Kasumi-1 (cell line): ENCODE data around the gene DES.
"Not testable (repeated sequence)": the region's sequence is repeated elsewhere in the genome, so short reads cannot be mapped to it uniquely, and the experiment has no call there.

Experiments used
- DNase-seq, 2 experiments: peaks; one replicate each; lab custom pipeline; 2025; lab: John Stamatoyannopoulos, UW

Gene DES

DNA sequence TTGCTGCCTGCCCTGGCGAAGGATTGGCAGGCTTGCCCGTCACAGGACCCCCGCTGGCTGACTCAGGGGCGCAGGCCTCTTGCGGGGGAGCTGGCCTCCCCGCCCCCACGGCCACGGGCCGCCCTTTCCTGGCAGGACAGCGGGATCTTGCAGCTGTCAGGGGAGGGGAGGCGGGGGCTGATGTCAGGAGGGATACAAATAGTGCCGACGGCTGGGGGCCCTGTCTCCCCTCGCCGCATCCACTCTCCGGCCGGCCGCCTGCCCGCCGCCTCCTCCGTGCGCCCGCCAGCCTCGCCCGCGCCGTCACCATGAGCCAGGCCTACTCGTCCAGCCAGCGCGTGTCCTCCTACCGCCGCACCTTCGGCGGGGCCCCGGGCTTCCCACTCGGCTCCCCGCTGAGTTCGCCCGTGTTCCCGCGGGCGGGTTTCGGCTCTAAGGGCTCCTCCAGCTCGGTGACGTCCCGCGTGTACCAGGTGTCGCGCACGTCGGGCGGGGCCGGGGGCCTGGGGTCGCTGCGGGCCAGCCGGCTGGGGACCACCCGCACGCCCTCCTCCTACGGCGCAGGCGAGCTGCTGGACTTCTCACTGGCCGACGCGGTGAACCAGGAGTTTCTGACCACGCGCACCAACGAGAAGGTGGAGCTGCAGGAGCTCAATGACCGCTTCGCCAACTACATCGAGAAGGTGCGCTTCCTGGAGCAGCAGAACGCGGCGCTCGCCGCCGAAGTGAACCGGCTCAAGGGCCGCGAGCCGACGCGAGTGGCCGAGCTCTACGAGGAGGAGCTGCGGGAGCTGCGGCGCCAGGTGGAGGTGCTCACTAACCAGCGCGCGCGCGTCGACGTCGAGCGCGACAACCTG is at the start of gene DES:
TSS of gene DES (plus strand) at position 223 of the 857 bp plus-strand sequence. CDS start at position 309, 86 bp downstream.
- DNase-seq = no peak

DNA sequence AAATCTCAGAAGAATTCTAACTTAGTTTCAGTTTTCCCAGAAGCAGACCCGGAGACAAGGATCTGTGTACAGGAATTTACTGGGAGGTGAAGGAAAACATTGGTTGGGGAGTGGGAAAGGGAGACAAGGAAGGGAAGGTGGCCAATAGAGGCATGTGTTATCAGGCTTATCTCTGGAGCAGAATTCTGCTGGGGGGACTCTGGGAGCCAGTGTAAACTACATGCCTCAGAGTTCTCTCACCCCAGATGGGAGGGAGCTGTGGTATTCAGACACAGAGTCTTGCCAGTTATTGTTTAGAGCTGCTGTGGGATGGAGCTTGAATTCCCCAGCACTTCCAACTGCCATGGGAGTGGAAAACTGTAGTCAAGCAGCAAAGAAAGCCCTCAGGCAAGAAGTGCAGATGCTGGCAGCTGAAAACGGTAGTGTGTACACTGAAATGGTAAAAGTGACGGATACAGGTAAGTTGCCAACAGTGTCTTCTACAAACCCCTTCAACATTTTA is 49.4 kb upstream of the DES start:
- no peak for DNase-seq

DNA sequence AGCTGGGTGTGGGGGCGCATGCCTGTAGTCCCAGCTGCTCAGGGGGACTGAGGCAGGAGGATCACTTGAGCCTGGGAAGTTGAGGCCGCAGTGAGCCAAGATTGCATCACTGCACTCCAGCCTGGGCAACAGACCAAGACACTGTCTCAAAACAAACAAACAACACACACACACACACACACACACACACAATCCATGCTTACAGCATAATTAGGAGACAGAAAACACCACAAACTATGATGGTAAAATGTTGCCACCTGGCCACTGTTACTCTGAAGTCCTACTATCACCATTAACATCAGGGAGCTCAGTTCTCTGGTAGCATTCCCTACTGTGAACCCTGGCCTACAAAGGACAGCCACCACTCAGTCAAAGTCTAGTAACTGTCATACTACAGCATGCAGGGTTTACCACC is 48.7 kb upstream of the DES start:
- DNase-seq = no peak

DNA sequence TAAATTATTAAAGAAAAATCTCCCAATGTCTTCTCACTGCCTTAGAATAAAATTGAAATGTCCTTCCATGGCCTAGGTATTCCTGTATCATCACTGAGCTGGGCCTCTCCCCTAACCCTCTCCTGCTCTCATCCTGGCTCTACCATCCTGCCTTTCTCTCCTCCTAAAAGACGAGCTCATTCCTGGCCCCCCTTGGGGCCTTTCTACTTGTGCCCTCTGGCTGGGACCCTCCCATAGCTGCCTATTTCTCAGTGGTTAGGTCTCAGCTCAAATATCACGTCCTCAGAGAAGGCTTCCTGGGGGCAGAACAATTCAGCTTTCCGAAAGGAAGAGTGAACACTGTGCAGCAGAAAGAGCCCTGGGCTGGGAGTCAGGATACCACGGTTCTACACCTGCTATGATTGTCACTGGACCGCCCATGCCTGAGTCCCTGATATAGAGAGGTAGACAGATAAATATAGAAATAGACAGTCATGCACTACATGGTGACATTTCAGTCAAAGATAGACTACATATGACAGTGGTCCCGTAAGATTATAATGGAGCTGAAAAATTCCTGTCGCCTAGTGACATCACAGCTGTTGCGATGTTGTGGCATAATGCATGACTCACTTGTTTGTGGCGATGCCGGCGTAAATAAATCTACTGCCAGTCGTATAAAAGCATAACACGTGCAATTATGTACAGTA is 39.9 kb upstream of the DES start:
- no peak for DNase-seq

DNA sequence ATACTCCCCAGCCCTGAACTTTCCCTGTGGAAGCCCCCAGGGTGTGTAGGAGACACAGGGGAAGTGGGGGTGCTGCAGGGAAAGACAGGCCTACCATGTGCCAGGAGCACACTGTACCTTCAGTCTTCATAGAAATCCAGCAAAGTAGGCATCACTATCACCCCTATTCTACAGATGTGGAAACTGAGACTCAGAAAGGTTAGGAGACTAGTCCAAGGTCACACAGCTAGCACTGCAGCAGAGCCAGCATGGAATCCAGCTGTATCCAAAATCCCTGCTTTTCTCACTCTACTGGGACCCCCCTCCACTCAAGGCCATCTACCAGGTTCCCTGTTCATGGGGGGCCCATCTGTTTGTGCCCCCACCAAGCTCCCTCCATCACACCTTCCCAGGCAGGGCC is 37.3 kb upstream of the DES start:
- no peak for DNase-seq

DNA sequence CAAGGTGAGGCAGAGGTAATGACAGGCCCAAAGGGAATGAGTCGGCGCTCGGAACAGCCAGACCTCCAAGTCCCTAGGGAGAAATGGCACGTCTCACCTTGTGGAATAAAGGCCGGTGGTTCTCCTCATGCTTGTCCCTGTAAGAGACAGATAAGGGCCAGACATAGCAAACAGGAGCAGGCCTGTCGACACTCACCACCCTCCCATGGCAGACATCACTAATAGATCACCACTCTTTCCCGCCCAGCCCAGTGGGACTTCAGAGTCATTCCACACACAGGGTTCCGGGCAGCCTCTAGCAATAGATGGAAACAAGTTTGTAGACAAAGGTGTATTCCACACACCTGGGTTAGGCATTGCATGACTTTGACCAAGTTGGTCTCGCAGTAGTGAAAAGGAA is 36.7 kb upstream of the DES start:
- no peak for DNase-seq

DNA sequence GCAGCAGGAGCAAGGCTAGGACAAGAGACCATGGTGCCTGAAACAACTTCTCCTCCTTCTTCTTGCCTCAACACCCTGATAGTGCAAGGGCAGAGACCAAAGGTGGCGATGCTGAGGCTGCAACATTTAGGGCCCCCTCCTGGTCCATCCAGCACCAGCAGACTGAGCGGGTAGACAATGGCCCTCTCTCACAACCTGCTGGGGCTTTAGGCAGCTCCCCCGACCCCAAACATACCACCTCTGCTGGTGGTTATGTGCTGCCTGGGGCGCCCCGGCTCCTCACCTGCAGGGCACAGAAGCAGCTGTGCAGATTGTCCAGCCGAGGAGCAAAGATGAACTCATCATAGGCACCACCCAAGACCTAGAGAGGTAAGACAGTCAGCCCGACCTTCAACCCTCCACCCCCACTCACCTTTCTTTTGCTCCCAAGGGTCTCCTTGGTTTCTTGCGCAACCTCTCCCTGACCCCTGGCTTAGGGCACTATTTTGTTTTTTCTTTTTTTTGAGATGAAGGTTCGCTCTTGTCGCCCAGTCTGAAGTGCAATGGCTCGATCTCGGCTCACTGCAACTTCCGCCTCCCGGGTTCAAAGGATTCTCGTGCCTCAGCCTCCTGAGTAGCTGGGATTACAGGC is 34.0 kb upstream of the DES start:
- DNase-seq = no peak

DNA sequence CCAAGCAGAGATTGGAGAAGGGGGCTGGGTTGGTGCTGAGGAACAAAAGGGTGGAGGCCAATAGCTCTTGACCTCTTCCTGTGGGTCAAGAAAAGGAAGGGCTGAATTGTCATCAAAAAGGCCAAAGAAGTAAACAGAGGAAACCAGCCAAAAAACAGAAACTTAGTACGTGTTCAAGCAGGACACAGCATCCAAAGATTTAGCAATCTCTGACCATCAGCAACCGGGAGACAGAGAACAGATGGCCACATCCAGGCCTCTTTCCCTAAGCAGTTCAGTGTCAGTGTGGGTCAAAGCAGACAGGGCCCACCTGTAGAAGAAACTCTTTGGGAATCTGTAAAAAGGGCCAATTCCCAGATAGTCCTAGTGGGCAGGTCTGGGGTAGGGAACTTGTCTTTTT is 33.3 kb upstream of the DES start:
- DNase-seq = no peak

DNA sequence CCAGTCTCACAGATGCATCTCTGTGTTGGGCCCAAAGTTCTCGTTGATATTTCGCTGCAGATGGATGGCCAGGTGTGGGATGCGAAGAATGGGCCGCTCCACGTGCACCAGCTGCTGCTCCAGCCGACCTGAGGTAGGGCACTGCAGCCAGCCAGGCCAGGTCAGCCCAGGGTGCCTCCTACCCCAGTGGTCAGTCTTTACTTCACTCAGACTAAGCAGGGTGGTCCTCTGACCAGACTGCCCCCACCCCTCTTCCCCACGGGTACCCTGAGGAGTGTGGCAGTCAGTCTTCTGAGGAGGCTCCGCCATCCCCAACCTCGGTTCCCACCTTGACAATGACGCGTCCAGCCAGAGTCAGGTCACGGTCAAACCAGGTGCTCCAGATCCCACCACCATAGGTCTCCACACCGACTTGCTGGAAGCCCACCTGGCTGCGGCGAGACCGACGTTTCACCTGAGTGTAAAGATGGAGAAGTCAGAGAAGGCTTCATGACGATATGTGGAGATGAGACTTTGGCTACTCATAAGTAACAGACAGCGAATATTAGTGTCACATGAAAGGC is 32.1 kb upstream of the DES start:
- no peak for DNase-seq

DNA sequence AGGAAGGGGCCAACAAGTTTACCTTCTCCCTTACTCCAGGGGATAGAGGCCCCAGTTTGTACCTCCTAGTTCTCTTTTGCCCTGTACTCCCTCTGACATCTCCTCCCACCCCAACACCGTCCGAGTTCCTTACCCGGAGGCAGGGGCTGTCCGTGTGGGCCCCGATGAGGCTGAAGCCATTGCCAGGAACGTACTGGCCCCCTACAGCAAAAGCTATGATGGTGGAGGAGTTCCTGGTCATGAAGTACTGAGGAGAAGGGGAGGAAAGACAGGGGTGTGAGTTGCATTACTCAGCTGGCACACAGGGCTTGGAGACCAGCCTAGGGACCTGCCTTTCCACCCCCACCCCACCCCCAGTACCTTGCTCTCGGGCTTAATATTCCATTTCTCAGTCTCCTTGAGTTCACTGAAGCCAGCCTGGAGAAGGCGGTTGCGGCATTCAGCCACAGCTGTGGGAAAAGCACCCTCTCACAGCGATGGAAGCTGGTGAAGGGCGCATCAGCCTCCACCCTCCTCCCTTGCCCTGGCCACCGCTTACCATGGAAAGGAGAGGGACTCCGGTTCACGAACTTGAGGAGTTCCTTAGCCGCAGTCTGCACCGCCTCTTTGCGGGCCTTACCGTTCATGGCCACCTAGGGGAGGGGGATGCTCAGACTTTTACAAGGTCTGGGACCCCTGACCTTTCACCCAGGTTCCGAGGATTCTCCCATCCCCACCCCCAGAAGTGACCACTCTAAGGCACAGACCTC is 31.5 kb upstream of the DES start:
- DNase-seq = no peak

DNA sequence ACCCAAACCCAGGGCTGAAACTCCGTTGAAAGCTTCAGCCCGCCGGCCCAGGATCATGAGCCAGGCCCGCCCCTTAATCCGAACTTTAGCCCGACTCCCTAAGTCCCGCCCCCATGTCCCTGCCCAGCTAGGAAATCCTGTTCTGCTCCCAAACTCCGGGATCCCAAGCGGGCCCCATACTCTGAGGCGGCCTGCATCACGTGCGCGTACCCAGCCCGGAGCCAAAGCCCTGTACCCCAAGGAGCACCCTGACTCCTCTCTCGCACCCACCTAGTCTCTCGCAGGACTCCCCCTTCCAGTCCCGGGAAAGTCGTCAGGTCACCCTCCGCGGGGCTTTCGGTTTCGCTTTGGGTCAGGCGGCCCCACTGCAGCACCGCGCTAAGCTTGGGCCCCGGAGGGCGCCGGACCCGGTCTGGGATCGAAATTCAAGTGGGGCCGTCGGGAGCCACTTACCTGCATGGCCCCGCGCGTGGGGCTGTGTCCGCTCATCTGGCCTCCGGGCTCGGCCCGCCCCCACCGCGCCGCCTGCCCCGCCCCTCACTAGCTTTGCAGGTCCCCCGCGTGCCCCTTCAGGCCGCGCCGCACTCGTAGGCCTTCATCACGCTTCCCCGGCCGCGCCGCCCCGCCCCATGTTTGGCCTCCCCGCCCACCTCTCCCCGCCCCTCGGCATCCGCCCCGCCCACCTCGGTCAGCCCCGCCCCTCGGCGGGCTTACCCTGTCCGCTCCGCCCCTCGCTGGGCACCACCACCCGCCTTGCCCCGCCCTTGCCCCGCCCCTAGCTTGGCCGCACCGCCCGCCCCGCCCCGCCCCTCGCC is 30.7 kb upstream of the DES start, which contains the start of gene DNPEP:
TSS of gene DNPEP (minus strand) at position 607 of the 815 bp plus-strand sequence. CDS start at position 489, 118 bp downstream.
- peak; percentile 53 to 67 for DNase-seq

DNA sequence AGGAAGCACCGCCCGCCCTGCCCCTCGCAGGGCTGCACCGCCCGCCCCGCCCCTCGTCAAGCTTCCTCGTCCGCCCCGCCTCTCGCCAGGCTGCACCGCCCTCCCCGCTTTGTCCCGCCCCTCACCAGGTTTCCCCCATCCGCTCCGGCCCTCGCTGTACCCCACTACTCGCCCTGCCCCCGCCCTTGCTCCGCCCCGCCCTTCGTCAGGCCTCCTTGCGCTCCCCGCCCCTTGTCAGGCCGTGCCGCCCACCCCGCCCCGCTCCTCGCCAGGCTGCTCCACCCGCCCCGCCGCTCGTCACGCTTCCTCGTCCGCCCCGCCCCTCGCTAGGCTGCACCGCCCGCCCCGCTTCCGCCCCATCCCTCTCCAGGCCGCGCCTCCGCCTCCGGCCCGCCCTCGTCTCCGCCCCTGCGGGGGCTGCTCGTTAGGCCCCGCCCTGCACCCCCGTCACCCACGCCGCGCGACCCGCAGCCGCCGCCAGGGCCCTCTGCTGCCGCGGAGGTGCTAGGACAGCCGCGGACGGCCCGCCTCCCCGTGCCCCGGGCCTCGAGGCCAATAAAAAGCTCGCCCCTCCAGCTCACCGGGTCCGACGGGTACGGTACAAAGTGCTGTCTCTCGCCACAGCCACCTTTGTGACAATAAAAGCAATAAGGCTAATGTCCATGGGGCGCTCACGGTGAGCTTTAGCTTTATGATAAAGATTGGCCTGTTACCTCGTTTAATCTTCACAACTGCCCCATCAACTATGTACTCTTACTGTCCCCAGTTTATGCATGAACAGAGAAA is 29.9 kb upstream of the DES start:
- peak; percentile 69 to 72 for DNase-seq

DNA sequence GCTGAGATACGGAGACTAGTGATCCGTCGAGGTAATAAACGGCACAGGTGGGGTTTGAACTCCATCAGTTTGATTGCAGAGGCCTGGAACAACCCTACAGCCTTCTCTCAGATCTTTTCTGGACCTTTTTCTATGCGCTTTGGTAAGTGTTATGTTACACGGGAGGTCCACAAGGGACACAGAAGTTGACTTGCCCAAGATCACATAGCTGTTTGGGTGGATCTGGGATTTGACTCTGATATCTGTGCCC is 29.3 kb upstream of the DES start:
- DNase-seq = no peak

DNA sequence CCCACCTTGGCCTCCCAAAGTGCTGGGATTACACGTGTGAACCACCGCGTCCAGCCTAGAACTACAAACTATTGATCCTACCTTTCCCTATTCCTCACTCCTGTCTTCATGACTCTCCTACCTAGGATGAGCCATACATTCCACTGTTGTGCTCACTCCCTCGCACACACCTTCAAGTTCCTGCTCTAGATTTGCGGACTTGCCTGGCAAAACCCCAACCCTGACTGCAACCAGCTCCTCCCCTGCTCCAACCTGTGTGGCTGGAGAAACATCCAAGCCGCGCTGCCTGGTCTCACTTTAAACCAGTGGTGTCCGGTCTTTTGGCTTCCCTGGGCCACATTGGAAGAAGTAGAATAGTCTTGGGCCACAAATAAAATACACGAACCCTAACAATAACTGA is 25.4 kb upstream of the DES start:
- DNase-seq = no peak

DNA sequence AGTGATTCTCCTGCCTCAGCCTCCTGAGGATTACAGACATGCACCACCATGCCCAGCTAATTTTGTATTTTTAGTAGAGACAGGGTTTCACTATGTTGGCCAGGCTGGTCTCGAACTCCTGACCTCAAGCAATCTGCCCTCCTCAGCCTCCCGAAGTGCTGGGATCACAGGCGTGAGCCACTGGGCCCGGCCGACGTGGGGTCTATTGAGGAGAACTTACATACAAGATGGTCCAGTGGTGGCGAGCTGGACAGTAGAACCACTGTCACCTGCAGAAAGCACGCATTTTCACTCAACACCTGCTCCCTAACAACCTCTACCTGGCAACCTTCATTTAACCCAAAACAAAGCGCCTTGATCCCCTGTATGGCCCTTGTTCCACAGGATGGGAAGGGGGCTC is 23.1 kb upstream of the DES start:
- not testable (repeated sequence) for DNase-seq

DNA sequence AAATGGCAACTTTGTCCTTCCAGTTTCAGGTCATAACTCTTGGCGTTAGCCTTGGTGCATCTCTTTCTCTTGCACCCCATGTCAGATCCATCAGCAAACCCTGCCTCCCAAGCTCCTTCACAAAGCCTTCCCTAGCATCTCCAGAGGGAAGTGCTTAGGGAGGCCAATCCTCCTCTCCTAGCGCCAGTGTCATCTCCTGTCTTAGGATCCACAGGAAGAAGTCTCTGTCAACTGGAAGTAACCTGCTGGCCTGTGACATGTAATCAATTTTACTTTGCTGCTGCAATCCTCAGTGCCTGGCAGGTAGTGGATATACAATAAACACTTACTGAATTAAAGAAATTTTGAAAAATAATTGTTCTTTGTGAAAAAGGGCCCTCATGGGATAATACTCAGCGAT is 22.6 kb upstream of the DES start:
- DNase-seq = no peak

DNA sequence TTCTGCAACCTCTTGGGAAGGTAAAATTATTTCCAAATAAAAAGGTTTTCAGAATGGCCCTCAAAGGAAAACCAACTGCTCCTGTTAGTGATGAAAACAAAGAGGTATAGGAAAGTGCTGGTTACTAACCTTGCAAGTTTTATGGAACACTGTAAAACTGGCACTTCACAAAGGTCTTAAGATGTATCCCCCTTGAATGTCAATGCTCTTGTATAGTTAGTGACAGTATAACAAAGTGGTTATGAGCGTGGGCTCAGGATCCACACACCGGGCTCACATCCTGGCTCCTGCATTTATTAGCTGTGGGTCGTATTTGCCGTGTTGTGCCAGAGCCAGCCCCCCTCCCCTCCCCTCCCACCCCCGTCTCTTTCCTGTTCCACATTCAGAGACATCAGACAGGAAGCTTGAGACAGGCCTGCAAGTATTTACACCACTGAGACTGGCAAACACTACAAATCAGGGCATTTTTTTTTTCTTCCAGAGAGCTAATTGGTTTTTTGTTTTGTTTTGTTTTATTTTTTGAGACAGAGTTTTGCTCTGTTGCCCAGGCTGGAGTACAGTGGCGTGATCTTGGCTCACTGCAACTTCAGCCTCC is 21.2 kb upstream of the DES start:
- DNase-seq = peak; percentile 1 to 9

DNA sequence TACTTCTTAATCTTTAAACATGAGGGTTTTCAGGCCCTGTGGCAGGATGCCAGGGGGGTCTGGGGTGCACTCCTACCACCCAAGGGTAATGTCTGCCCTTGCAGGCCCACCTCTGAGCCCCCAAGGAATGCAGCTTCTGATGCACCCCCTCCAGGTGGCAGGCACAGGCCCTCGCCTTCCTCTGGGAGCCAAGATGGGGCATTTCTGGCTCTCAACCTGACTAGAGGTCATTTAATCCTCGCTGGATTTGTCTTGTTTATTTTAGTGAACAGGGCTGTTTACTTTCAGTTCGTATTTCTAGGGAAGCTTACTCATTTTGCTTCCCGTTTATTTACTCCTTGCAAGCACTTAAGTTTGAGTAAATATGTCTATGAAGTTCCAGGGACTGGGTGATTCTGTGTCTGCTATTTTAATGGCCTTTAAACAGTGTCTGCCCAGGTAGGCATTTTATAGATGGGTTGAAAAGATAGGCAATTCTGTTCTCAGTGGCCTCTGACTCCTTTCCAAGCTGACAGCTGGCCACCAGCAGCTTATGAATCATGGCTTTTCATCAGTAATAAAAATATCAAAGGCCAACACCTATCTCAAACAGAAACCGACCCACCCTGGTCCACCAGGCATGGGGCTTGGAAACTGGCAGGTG is 19.3 kb upstream of the DES start:
- no peak for DNase-seq
